BE2C (cell line): ENCODE results near the gene SELE.

ENCODE experiments used
- DNase-seq: peaks from one replicate; pipeline ENCODE4 v3.0.0-alpha.2; 2020
- H3K27me3 ChIP-seq: fragments of 250-450 bp; sonication (Bioruptor Pico); 2 replicates; pipeline ENCODE4 v1.5.1; 2020; ENCODE audit warnings: mild to moderate bottlenecking
- H3K36me3 ChIP-seq: fragments of 250-450 bp; sonication (Bioruptor Pico); 2 replicates; pipeline ENCODE4 v1.5.1; 2020; ENCODE audit warnings: mild to moderate bottlenecking
- H3K4me1 ChIP-seq: fragments of 250-450 bp; sonication (Bioruptor Pico); 2 replicates; pipeline ENCODE4 v1.5.1; 2020
- H3K4me3 ChIP-seq: 2 replicates; pipeline ENCODE4 v1.5.1; 2011; ENCODE audit warnings: low read depth, low read length
- H3K9me3 ChIP-seq: fragments of 250-450 bp; sonication (Bioruptor Pico); 2 replicates; pipeline ENCODE4 v1.5.1; 2020
- TF ChIP-seq, protein P1 (sequence below): IDR thresholded peaks from 2 replicates; pipeline ENCODE4 v1.5.1; 2012; ENCODE audit warnings: mild to moderate bottlenecking, low read depth, low read length

The SELE gene

GRCh38 chr1:169701261-169702005 lies 32.4 kb downstream of the SELE start:
- Histone ChIP-seq H3K36me3 (no peaks in the 10 kb centered on the region), H3K4me3 (no peak overlapping the region), H3K9me3 (no peaks in the 10 kb centered on the region), H3K4me1 (no peaks in the 10 kb centered on the region), H3K27me3 (peaks cover 8% of the 10 kb centered on the region; the same call in 1 of the 2 replicates)
- DNase-seq: no peak
- TF ChIP-seq, protein P1, sequence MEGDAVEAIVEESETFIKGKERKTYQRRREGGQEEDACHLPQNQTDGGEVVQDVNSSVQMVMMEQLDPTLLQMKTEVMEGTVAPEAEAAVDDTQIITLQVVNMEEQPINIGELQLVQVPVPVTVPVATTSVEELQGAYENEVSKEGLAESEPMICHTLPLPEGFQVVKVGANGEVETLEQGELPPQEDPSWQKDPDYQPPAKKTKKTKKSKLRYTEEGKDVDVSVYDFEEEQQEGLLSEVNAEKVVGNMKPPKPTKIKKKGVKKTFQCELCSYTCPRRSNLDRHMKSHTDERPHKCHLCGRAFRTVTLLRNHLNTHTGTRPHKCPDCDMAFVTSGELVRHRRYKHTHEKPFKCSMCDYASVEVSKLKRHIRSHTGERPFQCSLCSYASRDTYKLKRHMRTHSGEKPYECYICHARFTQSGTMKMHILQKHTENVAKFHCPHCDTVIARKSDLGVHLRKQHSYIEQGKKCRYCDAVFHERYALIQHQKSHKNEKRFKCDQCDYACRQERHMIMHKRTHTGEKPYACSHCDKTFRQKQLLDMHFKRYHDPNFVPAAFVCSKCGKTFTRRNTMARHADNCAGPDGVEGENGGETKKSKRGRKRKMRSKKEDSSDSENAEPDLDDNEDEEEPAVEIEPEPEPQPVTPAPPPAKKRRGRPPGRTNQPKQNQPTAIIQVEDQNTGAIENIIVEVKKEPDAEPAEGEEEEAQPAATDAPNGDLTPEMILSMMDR: no peak

DNA sequence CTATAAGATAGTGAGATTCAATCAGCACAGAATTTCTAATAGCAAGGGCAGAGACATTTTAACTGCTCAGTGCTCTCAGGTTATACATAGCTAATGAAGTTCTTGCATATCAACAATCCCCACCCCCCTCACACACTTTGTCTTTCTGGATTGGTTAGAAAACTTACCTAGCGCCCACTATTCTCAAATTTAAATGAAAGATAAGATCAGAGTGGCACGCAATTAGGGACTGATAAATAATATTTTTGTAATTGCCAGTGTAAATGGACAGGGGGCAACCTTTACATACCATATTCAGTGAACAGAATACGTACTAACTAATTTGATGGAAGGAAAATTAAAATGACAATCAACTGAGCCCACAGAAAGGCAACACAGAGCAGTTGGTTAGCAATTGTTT lies 34.2 kb downstream of the SELE start:
- peaks cover 4% of the 10 kb centered on the region; the same call in 1 of the 2 replicates for H3K27me3 ChIP-seq
- no peaks in the 10 kb centered on the region for H3K9me3 ChIP-seq
- H3K36me3 ChIP-seq: no peaks in the 10 kb centered on the region
- DNase-seq: no peak
- H3K4me3 ChIP-seq: no peak overlapping the region
- TF ChIP-seq, protein P1: no peak
- H3K4me1 ChIP-seq: no peaks in the 10 kb centered on the region

GRCh38 chr1:169698976-169699375 lies 34.9 kb downstream of the SELE start:
- TF ChIP-seq, protein P1: no peak
- DNase-seq: no peak
- Histone ChIP-seq H3K9me3 (no peaks in the 10 kb centered on the region), H3K4me3 (no peak overlapping the region), H3K4me1 (no peaks in the 10 kb centered on the region), H3K27me3 (no peaks in the 10 kb centered on the region), H3K36me3 (no peaks in the 10 kb centered on the region)

GRCh38 chr1:169697755-169698154 lies 36.1 kb downstream of the SELE start:
- TF ChIP-seq, protein P1: no peak
- H3K4me3 ChIP-seq: no peak overlapping the region
- H3K27me3 ChIP-seq: no peaks in the 10 kb centered on the region
- DNase-seq: no peak
- H3K4me1 ChIP-seq: no peaks in the 10 kb centered on the region
- no peaks in the 10 kb centered on the region for H3K36me3 ChIP-seq
- no peaks in the 10 kb centered on the region for H3K9me3 ChIP-seq

- Histone ChIP-seq H3K27me3 (no peaks in the 10 kb centered on the region), H3K9me3 (no peaks in the 10 kb centered on the region), H3K36me3 (no peaks in the 10 kb centered on the region), H3K4me3 (no peak overlapping the region), H3K4me1 (no peaks in the 10 kb centered on the region)
- TF ChIP-seq, protein P1: no peak
- DNase-seq: no peak
Measured at GRCh38 chr1:169696273-169697100, 37.4 kb downstream of the SELE start.
